ENCODE data around the gene ATP10D. TPM values are rescaled to one million over a fixed set of nuclear protein-coding genes. Genes with fewer than 3 reads are reported as not detected.

ATP10D gene
- polyA plus RNA-seq, 1 of the 3 experiments (the other 2 are of a cell fraction) = 7.9 TPM

DNA sequence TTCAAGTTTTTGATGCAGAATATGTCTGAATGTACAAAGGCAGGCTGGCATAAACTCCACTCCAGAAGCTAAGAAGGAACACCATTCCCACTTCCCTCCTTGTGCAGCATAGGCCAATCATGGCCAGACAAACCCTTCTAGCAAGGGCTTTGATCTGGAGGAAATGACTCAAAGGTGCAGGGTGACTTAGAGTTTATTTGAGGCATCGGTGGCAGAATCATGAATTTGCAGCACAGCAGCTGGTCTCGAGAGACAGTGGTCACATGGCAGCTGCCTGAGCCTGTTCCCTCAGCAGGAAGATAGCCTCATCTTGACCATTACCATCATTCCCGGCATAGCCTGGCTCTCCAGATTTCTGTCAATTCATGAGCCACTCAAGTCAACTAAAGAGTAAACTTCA is 154.5 kb downstream of the ATP10D start:
- Histone ChIP-seq H3K9me3 (no peaks in the 10 kb centered on the region), H3K9ac (no peak overlapping the region), H4K20me1 (ENCODE audit: insufficient read depth) (no peaks in the 10 kb centered on the region), H3K36me3 (replicated peaks in 1 of 2; ENCODE audit: control insufficient read depth in 1 of 2, insufficient read depth in 2 of 2, low read length in 1 of 2) (no peaks in the 10 kb centered on the region), H3K79me2 (ENCODE audit: insufficient read depth) (no peaks in the 10 kb centered on the region), H3K4me3 (ENCODE audit: low read depth in 2 of 2, low read length in 1 of 2) (no peak overlapping the region), H3F3A (replicated peaks; ENCODE audit: insufficient read depth) (no peaks in the 10 kb centered on the region), H3K9me2 (no peaks in the 10 kb centered on the region), H3K4me1 (ENCODE audit: control insufficient read depth in 1 of 2, insufficient read depth in 2 of 2, low read depth in 1 of 2, low read length in 1 of 2) (peaks cover 4 to 12% of the 10 kb centered on the region in 2 experiments; a peak in 3 of 4 replicates), H3K27me3 (ENCODE audit: insufficient read depth) (no peaks in the 10 kb centered on the region), H3K27ac (ENCODE audit: low read depth in 2 of 2, low read length in 1 of 2) (no peak overlapping the region), H3K4me2 (no peak overlapping the region), H2AFZ (ENCODE audit: low read depth) (no peak overlapping the region)
- no peak for DNase-seq
- WGBS (ENCODE audit: low lambda C conversion rate) = 77% methylated on average over 3 of the region's 3 CpGs
- TF ChIP-seq, protein P1, sequence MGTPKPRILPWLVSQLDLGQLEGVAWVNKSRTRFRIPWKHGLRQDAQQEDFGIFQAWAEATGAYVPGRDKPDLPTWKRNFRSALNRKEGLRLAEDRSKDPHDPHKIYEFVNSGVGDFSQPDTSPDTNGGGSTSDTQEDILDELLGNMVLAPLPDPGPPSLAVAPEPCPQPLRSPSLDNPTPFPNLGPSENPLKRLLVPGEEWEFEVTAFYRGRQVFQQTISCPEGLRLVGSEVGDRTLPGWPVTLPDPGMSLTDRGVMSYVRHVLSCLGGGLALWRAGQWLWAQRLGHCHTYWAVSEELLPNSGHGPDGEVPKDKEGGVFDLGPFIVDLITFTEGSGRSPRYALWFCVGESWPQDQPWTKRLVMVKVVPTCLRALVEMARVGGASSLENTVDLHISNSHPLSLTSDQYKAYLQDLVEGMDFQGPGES (IDR thresholded peaks at IDR 0.05; ENCODE audit: low read depth, low read length) = no peak
- TF ChIP-seq, protein P2, sequence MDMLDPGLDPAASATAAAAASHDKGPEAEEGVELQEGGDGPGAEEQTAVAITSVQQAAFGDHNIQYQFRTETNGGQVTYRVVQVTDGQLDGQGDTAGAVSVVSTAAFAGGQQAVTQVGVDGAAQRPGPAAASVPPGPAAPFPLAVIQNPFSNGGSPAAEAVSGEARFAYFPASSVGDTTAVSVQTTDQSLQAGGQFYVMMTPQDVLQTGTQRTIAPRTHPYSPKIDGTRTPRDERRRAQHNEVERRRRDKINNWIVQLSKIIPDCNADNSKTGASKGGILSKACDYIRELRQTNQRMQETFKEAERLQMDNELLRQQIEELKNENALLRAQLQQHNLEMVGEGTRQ (IDR thresholded peaks at IDR 0.05; ENCODE audit: borderline replicate concordance, low read depth, low read length) = no peak
- TF ChIP-seq FOSL2 (IDR thresholded peaks at IDR 0.05; ENCODE audit: borderline replicate concordance, low read depth) (no peak), MXI1 (IDR thresholded peaks at IDR 0.05; ENCODE audit: low read depth, low read length) (no peak), NRF1 (IDR thresholded peaks at IDR 0.05; ENCODE audit: low read depth, low read length) (no peak), ELF1 (IDR thresholded peaks at IDR 0.05) (no peak), GATA2 (CRISPR knock-in tag; IDR thresholded peaks at IDR 0.05) (no peak), RCOR1 (IDR thresholded peaks at IDR 0.05; ENCODE audit: low read length) (no peak), SIN3A (IDR thresholded peaks at IDR 0.05; ENCODE audit: borderline replicate concordance, low read depth, low read length) (no peak), FOXJ3 (CRISPR knock-in tag; IDR thresholded peaks at IDR 0.05) (no peak), MEF2A (IDR thresholded peaks at IDR 0.05; ENCODE audit: borderline replicate concordance, low read depth) (no peak), CHD2 (IDR thresholded peaks at IDR 0.05; ENCODE audit: low read length, partially characterized antibody) (no peak), NFIC (IDR thresholded peaks at IDR 0.05; ENCODE audit: borderline replicate concordance) (no peak), RAD21 (IDR thresholded peaks at IDR 0.05; ENCODE audit: low read length) (no peak), YY1 (IDR thresholded peaks at IDR 0.05; ENCODE audit: low read depth) (no peak), EZH2phosphoT487 (IDR thresholded peaks at IDR 0.05; ENCODE audit: borderline replicate concordance, low read depth) (no peak), TEAD4 (IDR thresholded peaks at IDR 0.05; ENCODE audit: borderline replicate concordance, insufficient read depth) (no peak)
- TF ChIP-seq, protein P3, sequence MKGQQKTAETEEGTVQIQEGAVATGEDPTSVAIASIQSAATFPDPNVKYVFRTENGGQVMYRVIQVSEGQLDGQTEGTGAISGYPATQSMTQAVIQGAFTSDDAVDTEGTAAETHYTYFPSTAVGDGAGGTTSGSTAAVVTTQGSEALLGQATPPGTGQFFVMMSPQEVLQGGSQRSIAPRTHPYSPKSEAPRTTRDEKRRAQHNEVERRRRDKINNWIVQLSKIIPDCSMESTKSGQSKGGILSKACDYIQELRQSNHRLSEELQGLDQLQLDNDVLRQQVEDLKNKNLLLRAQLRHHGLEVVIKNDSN (IDR thresholded peaks at IDR 0.05; ENCODE audit: borderline replicate concordance, low read depth) = no peak
- TF ChIP-seq, protein P4, sequence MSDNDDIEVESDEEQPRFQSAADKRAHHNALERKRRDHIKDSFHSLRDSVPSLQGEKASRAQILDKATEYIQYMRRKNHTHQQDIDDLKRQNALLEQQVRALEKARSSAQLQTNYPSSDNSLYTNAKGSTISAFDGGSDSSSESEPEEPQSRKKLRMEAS (IDR thresholded peaks at IDR 0.05; ENCODE audit: low read depth) = no peak
- TF ChIP-seq, protein P5, sequence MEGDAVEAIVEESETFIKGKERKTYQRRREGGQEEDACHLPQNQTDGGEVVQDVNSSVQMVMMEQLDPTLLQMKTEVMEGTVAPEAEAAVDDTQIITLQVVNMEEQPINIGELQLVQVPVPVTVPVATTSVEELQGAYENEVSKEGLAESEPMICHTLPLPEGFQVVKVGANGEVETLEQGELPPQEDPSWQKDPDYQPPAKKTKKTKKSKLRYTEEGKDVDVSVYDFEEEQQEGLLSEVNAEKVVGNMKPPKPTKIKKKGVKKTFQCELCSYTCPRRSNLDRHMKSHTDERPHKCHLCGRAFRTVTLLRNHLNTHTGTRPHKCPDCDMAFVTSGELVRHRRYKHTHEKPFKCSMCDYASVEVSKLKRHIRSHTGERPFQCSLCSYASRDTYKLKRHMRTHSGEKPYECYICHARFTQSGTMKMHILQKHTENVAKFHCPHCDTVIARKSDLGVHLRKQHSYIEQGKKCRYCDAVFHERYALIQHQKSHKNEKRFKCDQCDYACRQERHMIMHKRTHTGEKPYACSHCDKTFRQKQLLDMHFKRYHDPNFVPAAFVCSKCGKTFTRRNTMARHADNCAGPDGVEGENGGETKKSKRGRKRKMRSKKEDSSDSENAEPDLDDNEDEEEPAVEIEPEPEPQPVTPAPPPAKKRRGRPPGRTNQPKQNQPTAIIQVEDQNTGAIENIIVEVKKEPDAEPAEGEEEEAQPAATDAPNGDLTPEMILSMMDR (IDR thresholded peaks at IDR 0.05) = no peak
- CTCF ChIA-PET = interaction anchor here (1.4 kb wide), 1 partner anchor 29 kb away, joined by 4 read pairs; no protein-coding TSS in a partner anchor
- POLR2A ChIA-PET = no interaction called here
